AML-193 (cell line): ENCODE results near the gene ST8SIA5.

Experiments
- DNase-seq, 2 experiments: peaks; one replicate each; lab custom pipeline; 2025; lab: John Stamatoyannopoulos, UW

The ST8SIA5 gene

DNA sequence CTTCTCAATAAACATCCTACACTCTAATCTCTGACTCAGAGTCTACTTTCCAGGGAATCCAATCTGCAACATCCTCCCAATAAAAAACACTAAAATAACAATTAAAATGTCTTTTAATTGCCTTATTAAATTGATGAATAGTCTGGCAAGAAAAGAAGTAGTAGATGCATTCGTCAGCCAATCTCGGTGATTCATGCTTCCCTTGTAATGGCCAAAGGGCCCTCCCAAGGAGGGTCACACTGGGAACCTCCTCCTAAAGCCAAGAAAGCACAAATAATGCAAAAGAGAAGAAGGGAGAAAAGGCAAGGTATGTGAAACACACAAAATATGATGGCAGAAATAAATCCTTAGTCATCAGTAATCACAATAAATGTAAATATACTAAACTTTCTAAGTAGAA is 16.8 kb downstream of the ST8SIA5 start:
- DNase-seq, result no peak

DNA sequence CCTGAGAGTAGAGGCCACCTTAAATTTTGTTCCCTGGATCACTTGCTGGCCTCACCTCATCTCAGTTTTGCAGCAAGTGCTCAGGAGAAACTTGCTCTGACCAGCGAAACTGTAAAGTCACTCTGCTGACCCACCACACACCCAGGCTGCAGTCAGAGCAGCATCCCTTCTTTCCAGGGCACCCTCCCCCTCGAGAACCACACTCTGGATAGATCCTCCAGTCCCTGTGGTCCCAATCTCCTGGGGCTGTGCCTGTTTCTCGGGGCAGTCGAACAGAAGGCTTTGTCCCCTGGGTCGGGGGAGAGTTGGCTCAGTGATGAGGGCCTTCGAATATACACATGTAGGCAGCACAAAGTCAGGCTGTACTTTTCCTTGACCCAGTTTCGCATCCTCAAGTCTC is 18.4 kb downstream of the ST8SIA5 start:
- DNase-seq, result no peak

DNA sequence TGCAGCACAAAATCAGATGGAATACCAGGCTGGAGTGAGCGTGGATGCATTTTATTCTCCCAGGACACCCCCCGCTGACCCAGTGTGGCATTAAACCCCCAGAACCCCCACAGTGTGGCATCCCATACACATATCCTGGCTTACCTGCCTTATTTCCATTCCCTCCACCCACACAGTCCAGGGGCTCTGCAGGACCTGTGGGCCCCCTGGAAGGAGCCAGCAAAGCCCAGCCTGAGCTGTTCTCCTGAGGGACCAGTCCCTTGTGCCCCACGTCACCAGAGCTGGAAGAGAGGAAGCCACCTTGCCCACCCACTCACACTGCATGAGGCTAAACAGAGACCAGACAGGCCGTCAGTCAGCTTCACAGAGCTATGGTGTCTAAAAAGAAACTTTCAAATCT is 20.1 kb downstream of the ST8SIA5 start:
- DNase-seq, result no peak

DNA sequence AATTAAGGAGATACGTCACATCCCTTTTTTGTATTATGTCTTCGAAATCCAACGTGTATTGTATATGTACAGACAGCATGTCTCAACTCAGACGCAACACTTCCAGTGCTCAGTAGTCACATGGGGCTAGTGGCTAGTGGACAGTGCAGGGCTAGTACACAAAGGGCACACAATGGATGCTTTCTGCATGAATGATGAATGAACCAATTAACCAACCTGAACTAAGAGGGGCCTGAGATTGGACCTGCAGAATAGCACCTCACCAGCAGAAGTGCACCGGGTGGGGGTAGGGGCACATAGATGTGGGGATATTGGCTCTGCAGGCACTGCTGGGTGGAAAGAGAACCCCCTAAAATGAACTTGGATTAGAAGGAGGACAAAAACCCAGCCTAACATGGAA is 20.7 kb downstream of the ST8SIA5 start:
- DNase-seq, result no peak

DNA sequence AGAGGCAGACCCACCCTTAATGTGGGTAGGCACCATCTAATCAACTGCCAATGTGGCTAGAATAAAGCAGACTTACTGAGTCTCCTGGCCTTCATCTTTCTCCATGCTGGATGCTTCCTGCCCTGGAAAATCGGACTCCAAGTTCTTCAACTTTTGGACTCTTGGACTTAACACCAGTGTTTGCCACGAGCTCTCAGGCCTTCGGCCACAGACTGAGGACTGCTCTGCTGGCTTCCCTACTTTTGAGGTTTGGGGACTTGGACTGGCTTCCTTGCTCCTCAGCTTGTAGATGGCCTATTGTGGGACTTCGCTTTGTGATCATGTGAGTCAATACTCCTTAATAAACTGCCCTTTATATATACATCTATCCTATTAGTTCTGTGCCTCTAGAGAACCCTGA is 21.9 kb downstream of the ST8SIA5 start:
- no peak for DNase-seq

DNA sequence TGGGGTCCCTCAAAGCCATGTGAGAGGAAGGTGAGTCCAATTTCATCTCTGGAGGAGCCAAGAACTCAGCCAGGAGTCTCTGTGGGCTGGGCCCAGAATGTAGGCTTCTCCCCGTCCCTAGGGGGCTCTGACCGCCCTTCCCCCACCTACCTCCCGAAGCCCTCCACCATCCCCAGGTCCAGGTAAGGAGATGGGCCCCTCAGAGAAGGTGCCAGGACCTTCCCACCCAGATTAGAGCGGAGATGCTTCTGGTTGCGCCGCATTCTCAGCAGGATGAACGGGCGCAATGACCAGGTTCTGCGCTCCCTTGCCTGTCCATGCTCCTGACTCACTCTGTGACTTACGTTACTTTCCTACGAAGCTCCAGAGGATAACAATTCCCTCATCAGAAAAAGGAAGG is 23.0 kb downstream of the ST8SIA5 start:
- DNase-seq, result no peak

DNA sequence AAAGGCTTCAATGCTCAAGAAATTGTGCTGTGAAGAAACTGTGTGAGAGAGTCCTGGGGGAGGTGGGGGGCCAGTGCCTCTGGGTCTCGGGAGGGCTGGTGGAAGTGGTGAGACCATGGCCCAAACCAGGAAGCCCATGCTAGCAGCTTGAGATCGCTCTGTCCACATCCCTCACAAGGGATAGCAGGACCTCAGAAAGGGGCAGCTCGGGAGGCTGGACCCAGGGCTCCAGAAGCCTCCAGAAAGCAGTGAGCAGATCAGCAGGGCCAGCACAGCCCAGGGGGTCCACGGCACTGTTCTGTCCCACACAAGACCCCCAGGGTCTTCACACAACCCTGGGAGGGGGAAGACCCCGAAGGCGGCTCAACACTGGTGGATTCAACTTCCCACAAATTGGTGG is 24.1 kb downstream of the ST8SIA5 start:
- DNase-seq, result no peak

DNA sequence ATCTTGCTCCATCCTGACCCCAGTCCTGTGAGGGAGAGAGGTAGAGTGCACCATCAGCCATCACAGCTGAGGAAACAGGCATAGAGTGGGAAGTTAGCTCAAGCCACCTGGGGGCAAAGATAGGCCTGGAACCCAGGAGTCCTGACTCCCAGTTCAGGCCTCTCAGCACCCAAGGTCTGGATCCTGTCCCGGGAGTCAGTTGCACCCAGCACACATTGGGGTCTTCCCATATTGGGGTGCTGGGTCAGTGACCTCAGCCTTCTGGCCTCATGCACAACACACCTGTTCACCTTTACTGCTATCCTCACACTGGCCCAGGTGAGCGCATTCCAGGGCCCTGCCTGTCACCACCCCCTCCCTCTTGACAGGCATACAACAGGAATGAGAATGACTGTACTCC is 24.7 kb downstream of the ST8SIA5 start:
- DNase-seq, result no peak

DNA sequence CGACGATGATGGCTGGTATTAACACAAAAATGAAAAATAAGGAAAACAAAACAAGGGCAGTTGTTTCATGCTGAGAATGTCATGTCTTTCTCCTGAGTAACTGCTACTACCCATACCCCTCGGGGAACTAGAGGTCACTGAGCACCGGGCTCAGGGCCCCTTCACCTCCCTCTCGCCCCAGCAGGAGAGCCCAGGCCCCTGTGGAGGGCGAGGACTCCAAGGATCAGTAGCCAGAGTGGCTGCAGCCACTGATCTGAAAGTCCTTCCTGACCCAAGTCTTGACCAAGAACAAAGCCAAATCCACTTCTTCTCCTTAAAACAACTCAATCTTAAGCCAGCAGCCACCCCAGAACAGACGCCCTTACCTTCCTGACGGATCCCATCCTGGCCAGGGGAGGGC is 25.5 kb downstream of the ST8SIA5 start:
- no peak for DNase-seq

DNA sequence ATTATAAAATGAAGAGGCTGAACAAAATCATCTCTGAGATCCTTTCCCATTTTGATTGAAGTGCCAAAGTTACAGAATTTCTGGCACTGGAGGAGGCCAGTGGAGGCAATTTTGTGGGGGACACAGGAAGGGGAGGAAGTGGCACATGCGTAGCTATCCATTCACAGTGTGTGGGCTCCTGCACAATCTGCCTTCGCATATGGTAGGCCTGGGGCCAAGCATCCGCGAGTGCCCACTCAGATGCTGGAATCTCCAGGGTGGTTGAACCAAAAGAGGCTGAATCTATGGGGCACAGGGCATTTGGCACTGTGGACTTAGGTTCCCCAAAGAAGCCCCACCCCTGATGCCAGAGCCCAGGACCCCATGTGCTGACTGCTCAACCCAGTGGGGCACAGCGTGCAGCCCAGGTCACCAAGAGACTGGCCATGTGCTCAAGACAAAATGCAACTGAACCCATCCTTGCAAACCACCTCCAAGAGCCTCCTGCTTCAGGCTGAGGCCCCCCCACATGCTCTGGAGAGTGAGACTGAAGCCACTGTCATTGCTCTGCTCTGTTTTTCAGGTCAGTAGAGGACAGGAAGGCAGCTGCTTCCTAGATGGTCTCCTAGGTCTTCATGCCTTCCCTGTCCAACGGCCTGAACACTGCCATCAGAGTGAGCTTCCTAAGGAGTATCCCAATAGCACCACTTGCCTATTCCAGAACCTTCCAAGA is 28.5 kb downstream of the ST8SIA5 start:
- no peak for DNase-seq

DNA sequence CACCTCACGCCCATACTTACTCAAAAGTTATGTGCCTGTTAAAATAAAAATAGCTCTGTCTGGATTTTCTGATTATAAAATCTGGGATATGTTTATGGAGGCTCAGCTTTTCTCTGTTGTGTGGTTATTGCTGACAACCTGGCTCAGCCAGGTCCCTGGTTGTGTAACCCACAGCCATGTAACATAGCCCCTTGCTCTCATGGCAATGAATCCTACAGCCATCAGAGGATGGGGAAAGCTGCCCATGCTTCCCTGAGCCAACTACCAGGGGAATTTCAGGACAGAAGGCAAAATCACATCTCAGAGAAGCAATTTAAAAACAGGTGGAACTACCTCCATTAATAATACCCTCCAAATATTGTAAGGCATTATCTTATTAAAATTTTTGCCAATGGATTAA is 29.7 kb downstream of the ST8SIA5 start:
- DNase-seq, result no peak

DNA sequence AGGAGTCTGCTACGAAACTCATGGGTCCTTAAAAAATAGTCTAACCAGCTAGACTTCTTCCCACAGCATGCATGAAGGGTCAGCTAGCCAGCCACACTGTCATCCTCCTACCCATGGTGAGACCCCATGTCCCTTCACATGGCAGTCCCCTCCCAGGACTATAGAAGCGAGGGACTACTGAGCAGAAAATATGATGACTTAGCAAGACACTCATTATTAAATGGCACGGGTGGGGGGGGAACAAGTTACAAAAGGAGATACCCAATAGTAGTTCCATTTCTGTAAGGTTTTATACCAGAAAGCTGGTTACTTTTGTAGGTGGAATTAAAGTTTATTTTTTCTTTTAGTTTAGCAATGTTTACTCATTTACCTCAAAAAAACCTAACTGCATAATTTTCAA is 31.5 kb downstream of the ST8SIA5 start:
- no peak for DNase-seq

DNA sequence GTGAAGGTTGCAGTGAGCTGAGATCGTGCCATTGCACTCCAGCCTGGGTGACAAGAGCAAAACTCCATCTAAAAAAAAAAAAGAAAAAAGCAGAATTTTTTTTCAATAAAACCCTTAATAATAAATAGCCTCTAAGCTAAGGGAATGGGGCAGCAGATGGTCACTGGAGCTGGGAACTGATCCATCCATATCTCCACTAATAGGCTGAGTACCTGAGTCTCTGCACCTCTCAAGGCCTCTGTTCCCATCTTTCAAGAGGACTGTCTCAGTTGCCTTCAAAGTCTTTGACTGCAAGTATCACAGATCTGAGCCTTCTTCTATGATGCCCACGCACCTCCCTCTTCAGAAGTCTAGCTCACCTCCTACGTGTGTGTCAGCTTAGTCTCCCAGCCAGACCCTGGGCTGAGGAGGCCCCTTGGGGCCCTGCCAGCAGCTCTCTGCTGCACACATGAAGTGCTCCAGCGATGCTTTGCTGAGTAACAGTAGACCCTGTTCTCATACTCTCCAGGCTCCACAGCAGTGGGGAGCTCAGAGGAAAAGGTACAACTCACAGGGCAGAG is 32.9 kb downstream of the ST8SIA5 start:
- DNase-seq, result no peak

DNA sequence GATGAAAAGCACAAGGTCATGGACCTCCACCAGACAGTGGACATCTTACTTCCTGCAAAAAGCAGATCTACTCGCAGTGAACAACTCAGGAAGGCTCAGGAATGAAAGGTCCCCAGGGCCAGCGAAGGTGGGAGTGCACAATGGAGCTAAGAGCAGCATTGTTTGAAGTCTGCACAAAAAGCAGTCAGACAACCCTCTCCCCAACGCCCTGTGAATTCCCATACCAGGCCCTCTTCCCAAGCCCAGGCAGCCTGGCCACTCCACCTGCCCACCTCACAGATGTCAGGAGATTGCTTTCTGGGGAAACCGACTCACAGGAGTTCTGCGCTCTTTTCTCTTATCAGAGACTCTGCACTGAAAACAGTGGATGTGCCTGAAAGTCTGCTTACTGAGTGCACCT is 34.8 kb downstream of the ST8SIA5 start:
- DNase-seq, result no peak

DNA sequence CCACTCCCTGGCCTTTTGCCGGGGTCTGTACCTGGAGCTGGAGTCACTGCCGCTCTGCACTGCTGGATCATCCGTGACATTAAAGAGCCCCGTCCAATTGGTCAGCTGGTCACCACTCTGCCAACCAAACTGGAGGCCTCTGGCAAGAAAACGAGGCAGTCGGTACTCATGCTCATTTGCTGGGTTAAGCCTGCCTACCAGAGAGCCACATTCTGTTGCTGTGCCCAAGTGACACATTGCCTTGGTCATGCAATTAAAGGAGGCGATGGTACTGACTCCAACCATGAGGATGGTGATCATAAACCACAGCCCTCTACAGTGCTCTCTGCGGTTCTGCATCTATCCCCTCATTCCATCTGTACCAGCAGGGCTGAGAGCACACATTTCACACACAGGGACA is 35.5 kb downstream of the ST8SIA5 start:
- DNase-seq, result no peak

DNA sequence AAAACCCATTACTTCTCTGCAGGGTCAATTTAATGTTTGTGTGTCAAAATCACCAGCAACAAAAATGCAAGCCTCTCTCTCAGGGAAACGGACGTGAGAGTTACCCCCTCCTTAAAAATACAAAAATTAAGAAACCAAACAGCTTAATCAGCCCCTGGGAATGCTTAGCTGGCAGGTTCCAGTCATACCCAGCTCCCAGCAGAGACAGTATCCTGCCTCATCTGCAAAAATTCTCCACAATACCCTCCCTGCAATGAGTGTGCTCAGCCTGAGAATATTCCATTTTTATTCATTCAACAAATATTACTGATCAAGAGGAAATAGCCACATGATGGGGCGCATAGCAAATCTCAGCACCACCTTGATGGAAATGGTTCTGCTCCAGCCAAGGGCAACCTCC is 36.3 kb downstream of the ST8SIA5 start:
- DNase-seq, result no peak

DNA sequence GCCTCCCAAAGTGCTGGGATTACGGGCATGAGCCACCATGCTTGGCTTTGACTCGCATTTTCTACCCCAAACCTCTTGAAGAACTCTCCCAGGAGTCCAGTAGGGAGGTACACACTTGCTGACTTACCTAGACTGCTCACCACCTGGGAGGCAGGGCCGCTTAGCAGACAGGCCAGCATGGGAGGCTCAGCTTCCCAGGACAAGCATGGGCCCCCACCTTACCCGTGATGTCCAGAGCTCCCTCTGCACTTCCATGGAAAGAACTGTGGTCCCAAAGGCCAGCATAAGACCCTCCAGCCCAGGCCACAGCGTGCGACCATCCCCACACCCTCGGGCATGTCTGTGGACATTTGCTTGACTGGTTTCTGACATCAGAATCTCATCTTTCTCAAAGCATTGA is 36.8 kb downstream of the ST8SIA5 start:
- no peak for DNase-seq

DNA sequence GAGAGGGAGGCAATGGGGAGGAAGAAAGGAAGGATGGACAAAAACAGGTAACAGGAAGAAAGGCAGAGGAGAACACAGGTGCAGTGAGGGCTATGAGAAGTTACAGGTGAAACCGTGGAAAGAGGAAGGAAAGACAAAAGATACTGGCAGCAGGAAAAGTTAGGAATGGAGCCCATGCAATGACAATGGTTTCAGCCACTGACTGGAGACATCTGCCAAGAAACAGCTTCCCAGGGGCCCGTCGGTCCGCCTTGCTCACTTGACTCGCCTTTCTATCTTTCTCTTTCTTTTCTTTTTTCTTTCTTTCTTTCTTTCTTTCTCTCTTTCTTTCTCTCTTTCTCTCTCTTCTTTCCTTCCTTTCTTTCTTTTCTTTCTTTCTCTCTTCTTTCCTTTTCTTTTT is 37.5 kb downstream of the ST8SIA5 start:
- no peak for DNase-seq

DNA sequence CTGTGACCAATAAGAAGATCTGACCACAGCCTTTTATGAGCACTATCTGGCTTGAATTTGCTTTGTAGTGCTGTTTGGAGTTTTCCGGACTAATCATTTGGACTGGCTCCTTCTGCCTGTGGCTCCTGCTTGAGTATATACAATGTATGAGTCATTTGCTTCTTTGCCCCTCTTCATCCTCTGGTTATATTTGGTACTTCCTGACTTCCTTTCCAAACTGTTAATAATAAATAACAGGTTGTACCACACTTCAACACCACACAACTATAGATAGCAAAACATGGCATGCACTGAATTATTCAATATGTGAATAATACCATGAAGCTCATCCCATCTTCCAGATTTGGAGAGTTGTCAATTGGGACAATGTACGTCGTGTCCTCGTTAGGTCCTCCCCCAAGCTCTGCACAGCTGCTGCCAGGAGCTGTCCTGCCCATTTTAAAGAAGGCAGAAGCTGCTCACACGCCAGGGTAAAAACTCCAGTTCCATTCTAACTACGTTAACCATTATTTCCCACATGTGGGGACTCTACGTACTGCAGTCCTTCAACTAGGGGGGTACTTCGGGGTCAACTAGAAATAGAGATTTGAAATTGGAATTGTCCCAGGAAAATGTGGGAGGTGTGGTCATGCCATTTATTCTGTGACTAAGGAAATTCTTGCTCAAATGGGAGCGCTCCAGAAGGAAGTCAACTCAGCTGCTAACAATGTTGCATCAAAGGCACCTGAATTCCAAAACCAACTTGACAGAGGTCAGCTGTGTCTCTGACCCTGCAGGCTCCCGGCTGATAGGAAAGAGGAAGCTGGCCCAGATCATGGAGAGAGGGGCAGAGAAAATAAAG is 38.1 kb downstream of the ST8SIA5 start:
- no peak for DNase-seq

DNA sequence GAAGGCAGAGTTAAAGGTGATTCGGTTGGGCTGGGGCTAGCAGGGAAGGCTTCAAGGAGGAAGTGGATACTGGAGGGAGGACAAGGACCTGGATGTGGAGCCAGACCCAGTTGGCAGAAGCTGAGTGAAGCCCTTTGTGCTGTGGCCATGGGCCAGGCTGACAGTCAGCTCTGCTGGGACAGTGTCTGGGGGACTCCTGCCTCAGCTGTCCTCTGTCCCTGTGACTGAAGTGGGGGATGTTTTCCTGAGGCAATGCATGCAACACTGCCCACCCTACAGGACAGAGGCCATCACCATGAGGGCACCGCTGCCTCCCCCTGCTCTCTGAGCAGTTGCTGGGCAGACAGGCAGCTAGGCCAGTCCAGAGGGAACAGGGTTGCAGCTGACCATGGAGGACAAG is 40.0 kb downstream of the ST8SIA5 start:
- DNase-seq, result no peak

DNA sequence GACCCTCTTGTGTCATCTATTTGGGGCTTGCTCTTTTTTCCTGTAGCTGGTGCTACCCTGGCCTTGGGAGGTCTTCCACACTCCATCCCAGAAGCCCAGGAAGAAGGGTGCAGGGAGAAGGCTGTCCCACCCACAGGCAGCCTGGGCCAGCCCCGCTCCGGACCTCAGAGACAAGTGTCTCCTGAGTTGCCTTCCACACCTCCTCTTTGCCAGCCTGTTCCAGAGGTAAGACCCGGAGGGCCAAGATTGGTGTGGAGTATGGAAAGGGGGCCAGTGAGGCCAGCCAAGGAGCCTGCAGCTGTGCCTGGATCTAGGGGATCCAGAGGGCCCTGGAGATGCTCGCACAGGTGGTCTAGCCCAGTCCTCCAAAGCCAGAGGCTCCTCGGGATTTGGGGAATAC is 40.5 kb downstream of the ST8SIA5 start:
- no peak for DNase-seq

DNA sequence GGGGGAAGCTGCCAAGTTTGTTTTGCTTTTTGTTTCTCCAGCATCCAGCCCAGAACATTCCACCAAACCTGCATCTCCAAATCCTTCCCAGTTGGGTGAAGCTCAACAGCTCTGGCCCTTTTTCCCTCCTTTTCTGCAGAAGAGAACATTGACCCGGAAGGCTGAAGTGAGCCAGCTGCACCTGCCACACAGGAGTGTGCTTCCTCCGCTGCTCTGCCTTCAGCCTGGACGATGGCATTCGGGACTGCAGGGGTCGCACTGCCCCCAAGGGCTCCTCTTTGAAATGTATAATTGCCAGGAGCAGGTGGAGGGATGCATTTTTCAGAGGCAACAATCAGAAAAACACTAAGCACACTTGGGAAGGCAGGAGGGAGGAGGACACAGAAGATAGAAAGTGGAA is 41.8 kb downstream of the ST8SIA5 start:
- no peak for DNase-seq

DNA sequence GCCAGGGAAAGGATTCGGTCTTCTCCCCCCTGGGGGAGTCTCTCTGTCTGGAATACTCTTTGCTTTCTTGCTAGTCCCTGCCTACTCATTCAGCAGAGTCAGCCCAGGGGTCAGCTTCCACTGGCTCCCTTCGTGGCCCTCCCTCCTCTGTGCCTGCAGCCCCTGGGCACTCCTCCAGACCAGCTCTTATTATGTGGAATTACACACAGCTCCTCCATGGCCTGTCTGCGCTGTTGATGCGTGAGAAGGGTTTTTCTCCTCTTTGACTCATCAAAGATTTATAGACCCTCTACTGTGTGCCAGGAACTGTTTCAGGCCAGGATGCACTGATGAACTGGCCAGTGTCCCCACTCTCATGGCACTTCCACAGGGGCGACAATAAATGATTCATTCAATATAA is 44.4 kb downstream of the ST8SIA5 start:
- DNase-seq, result no peak
